GM21825 (cell line): Measurements from ENCODE around the gene INO80D.
"Not testable (repeated sequence)": the region's sequence is repeated elsewhere in the genome, so short reads cannot be mapped to it uniquely, and the experiment has no call there.

Experiments
- ATAC-seq: cut with Tn5 transposase; IDR thresholded peaks from one replicate; pipeline ENCODE4 v1.9.1; 2021; ENCODE audit warnings: mild to moderate bottlenecking, moderate library complexity; ENCODE audit not compliant: unreplicated experiment

Gene INO80D

DNA sequence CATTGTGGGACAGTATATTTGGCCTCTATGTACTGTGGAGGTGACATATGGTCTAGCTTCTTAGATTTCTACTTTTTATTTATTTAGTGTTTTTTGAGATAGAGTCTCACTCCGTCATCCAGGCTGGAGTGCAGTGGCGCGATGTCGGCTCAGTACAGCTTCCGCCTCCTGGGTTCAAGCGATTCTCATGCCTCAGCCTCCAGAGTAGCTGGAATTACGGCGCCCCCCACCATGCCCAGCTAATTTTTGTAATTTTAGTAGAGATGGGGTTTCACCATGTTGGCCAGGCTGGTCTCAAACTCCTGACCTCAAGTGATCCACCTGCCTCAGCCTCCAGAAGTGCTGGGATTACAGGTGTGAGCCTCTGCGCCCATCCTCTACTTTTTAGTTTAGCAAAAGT, 99.6 kb downstream of the INO80D start:
- ATAC-seq: not testable (repeated sequence)

DNA sequence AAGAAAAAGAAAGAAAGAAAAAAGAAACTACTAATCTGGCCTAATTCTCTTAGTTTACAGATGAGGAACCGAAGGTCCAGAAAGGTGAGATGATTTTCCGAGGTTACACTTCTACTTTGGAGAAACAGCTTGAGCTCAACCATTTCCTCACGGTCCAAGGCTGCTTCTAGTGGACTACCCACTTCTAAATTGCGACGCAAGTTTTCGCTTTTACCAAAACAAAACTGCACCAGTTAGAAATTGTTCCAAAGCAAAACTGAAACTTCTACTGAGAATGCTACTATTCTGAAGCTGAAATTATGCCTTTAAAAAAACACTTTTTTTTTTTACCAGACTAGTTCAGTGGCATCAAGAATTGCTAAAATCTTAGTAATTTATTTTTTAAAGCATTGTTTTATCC, 101.6 kb downstream of the INO80D start:
- ATAC-seq: peak; percentile 69

DNA sequence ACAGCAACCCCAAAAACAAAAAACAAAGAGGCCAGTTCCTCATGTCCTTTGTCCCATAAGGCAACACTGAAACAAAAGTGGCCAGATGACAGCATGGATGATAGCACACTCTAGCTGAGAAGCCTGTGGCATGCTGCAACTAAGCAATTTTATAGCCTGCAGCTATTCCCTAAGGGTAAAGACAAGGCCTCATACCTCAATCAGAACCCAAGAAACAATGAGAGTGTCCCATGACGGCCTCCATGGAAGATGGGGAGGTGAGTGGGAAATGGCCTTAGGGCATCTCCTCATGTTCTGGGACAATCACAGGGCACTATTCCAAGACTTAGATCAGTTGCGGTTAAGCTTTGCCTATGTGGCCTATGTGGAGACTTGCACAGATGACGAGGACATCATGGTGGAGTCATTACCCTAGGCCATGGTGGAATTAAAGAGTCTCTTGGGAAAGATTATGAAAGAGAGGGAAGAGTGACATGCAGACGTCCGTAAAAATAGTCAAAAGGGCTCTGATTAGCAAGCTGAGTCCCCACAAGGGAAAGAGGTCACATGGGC, 103.1 kb downstream of the INO80D start:
- no peak for ATAC-seq

DNA sequence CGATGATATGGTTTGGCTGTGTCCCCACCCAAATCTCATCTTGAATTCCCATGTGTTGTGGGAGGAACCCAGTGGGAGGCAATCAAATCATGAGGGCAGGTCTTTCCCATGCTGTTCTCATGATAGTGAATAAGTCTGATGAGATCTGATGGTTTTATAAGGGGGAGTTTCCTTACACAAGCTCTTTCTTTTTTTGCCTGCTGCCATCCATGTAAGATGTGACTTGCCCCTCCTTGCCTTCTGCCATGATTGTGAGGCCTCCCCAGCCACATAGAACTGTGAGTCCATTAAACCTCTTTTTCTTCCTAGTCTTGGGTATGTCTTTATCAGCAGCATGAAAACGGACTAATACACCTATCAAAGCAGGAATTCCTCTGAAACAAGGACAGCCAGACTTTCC, 107.2 kb downstream of the INO80D start:
- not testable (repeated sequence) for ATAC-seq

DNA sequence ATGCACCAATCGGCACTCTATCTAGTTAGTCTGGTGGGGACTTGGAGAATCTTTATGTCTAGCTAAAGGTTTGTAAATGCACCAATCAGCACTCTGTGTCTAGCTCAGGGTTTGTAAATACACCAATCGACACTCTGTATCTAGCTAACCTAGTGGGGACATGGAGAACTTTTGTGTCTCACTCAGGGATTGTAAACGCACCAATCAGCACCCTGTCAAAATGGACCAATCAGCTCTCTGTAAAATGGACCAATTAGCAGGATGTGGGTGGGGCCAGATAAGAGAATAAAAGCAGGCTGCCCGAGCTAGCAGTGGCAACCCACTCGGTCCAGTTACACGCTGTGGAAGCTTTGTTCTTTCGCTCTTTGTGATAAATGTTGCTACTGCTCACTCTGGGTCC, 108.3 kb downstream of the INO80D start:
- ATAC-seq: not testable (repeated sequence)

DNA sequence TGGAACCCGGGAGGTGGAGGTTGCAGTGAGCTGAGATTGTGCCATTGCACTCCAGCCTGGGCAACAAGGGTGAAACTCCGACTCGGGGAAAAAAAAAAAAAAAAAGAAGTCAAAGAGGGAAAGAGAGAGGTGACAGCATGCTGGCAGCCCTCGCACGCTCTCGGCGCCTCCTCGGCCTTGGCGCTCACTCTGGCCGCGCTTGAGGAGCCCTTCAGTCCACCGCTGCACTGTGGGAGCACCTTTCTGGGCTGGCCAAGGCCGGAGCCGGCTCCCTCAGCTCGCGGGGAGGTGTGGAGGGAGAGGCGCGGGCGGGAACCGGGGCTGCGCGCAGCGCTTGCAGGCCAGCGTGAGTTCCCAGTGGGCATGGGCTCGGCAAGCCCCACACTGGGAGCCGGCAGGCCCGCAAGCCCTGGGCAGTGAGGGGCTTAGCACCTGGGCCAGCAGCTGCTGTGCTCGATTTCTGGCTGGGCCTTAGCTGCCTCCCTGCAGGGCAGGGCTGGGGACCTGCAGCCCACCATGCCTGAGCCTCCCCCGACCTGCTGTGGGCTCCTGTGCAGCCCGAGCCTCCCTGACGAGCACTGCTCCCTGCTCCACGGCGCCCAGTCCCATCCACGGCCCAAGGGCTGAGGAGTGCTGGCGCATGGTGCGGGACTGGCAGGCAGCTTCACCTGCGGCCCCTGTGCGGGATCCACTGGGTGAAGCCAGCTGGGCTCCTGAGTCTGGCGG, 108.9 kb downstream of the INO80D start:
- ATAC-seq: not testable (repeated sequence)

DNA sequence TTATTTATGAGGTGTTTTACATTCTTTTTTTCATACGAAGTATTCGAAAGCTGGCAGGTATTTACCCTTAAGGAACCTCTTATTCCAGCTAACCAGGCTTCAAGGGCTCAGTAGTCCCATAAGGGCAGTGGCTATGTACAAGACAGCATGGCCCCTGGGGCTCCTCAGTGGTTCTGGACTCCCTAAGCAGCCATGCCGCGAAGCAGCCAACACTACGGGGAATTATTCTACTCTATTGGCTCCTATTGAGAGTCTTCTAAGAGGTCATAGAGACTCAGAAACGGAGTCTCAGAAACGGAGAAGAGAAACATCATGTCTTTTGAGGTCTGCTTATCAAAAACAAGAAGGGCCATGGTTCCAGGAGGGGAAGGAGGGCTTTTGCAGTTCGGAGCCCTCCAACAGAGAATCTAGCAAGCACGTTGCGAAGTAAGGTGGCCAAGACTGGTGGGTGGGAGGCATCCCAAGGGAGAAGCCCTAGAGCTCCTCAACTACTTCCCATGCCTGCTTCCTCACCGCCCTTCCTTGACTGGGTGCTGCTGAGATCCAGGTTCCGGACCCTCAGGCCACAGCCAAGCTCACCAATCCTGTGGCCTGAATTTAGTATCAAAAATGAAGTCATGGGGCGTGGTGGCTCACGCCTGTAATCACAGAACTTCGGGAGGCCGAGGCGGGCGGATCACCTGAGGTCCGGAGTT, 109.7 kb downstream of the INO80D start:
- no peak for ATAC-seq

DNA sequence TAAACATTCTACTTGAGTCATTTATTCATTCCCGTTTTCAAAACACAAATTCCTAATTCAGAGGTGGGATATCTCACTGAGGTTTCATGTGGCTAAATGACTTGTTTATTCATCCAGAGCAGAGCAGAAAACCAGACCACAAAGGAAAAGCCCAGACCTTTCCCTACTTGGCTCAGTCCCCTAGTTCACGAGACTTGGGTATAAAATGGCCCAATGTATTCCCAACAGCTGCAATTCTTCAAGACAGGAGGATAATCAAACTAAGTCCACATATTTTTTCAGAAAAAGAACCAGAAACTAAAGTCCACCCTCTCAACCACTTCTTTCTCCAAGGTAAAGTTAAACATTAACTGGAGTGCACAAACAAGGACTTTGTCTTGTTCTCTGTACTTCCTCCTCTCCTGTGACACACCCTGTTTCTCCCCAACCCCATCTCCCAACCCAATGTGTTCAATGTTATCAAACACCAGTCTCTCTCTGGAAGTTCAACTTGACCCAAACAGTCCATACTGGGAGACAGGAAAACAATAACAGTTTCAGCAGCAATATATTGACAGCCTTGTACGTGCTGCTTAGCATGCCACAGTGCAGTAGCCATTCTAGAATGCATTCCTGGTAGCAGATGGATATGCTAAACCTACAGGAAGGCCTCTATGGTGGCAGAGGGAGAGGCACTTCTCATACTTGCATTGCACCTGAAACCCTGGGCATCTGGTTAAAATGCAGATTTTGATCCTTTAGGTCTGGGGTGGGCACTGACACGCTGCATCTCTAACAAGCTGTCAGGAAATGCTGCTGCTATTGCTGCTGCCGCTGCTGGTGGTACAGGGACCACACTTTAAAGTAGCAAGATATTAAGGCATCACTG, 110.7 kb downstream of the INO80D start:
- peak; percentile 94 for ATAC-seq

DNA sequence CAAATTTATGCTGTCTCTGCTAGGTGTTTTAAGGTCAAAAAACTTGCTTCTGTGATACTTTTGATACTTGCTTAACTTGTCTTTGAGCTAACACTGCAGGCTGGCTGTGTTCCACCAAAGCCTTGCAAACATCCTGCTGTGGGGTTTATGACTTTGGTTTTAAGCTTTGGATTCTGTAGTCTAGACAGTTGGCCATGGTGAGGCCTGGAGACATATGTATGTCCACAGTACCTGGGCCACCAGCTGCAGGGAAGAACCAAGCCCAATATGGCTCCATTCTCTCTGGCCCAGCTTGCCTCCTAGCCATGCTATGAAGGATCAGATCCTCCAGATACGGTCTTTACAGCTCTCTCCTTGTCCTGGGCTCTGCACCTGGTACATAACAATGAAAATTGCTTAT, 113.9 kb downstream of the INO80D start:
- ATAC-seq: no peak

DNA sequence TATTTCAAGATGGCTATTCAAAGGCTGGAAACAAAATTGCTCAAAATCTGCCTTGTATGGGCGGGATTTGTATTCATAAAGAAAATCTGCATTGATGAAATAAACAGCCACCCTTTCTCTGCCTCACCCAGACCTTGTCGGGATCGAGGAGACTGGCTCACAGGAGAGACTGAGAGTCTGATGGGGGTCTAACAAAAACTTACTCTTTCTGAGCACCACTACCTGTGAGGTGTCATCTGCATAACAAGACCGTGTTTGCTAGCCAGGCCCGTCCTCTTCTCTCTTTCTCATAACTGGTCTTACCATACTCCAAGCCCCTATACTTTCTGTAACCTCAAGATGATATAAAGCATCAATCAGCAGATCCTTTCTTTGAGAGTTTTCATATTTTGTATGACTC, 115.6 kb downstream of the INO80D start:
- no peak for ATAC-seq

DNA sequence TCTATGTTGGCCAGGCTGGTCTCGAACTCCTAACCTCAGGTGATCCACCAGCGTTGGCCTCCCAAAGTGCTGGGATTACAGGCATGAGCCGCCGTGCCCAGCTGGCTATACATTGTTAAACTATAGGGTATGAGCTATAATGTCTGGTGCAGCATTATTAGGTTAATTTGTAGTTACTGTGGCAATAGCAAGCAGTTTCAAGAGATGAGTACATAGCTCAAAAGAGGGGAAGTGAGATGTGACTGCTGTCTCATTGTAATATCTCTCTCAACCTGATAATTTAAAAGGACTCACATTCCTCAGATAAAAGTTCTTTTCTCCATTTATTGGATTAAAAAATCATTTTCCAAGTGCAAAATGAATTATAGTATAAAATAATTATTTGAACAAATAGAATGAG, 116.4 kb downstream of the INO80D start:
- ATAC-seq: peak; percentile 72

DNA sequence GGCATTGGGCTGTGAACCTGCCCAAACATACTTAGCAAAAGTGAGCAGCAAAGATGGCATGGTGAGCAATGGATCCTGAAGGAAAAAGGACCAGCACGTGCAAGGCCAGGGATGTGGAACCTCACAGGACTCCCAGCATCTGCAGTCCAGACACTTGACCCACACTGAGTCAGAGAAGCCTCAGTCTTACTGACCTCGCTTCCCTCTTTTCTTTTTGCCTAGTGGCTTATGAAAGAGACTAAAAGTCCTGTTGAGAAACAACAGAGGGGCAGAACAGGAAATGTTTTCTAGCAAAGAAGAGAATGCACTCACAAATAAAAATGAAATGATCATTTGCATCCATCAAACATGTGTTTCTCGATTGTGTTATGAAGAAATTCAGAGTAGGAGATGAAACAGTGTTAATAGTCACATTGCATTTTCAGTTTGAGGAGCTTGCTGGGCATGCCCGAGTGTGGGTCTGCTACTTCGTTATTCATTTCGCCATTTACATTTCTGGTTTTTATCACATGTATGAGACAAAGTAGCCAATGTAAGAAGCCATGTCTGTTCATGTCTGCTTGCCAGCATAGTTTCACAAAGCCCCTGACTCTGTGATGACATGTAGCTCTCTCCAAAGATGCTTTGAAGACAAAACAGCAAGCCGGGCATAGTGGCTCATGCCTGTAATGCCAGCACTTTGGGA, 118.4 kb downstream of the INO80D start:
- ATAC-seq: no peak

DNA sequence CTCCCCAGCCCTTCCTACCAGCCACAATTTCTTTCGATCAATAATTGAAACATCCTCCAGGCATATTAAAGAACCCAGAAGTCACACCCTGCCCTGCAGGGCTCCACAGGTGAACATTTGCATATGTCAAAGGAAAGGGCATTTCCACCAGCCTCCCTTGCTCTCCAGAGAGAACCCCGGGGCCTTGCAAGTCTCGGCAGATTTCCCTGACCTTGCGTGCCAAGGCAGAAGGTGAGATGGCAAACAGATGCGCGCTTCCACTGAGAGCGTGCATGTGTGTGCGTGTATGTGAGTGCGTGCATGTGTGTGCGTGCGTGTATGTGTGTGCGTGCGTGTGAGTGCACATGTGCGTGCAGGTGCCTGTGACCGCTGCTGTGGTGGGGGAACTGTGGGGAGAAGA, 120.3 kb downstream of the INO80D start:
- no peak for ATAC-seq

DNA sequence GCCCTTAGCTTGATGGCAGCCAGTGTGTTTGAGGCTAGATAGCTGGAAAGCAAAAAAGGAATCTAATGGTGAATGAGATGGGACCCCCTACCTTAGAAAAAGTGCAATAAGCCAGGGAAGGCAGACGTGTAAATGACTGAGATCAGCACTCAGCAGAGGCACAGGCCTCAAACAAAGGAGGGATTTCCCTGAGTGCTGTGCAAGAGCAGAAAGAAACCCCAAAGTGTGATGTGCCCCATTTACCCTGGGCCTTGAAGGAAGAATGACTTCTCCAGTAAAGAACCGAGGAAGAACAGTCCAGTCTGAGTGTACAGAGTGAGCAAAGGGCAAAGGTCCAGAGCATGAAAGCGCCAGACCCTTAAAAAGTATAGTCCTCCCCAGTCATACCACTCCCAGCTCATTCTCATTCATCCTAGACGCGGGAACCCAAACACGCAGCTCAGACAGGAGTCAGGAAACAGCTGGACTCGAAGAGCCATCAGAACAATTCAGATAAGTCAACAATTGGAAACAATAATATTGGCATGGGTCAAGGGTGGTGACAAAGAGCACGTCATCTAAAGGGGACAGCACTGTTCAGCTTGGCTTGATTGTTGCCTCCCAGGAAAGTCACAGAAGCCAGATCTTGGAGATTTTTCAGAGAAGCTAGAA, 121.7 kb downstream of the INO80D start:
- no peak for ATAC-seq

DNA sequence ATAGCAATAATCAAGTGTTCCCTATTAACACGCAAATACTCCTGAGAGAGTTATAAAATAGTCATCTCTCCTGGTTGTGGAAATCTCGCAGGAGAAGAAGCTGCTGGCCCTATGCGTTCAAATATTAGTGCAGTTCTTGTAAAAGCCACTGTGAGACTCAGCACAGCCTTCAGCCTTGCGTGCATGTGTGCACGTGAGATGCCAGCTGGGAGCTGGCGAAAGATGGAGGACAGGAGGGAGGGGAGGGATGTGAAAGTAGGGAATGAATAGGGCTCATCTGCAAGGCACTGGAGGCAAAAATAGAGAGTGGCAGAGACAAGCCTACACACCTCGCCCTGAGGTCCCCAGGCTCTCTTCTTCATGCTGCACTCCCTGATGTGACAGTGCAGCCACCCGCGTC, 126.5 kb downstream of the INO80D start:
- ATAC-seq: no peak

DNA sequence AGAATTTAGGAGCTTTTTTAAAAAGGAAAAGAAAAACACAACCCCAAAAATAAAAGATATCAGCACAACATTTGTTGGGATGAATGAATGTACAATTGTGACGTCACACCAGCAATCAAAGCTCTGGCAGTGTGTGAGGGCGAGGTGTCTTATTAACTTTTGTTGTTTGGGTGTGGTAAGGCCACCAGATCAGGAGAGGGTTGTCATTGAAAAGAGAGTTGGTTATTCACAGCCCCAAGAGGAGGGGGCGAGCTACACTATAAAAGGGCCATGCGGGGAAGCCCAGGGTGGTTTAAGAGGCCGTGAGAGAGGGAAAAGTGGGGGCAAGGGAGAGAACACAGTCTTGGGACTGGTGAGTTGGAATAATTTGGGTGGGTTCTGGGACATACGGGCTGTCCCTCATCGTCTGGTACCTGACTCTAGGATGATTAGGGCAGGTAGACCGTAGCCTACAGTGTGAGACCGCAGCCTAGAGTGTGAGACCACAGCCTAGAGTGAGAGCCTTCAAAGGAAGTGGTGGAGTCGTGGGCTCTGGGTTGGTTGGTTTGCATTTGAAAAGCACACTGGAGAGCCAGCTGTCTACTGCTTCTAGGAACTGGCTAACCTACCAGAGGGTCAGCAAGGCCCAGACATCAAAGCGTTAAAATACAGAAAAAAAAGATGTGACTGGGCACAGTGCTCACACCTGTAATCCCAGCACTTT, 128.4 kb downstream of the INO80D start:
- no peak for ATAC-seq

DNA sequence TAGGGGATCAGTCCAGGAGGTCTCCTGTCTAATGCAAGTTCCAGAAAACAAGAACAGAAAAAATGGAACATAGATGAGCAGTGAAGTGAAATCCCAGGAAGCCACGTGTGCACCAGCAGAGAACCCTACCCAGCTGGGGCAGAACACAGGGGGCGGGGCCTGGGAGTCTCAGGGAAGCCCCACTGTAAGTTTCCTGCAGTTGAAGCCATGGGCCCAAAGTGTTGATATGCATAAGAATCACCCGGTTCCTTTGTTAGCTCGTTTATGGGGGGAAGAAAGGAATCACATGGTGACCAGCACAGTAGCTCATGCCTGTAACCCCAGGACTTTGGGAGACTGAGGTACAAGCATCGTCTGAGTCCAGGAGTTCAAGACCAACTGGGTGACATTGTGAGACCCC, 131.3 kb downstream of the INO80D start:
- no peak for ATAC-seq

DNA sequence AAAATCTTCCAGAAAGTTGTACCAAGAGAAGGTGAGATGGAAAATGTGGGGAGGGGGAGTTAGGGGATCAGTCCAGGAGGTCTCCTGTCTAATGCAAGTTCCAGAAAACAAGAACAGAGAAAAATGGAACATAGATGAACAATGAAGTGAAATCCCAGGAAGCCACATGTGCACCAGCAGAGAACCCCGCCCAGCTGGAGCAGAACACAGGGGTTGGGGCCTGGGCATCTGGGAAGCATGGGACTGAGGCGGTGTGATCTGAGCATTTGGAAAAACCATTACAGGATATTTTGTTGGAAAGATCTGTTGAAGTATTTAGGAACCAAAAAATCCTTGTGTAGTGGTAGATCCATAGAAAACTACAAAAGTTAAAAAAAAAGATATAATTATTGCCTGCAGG, 133.7 kb downstream of the INO80D start:
- no peak for ATAC-seq

DNA sequence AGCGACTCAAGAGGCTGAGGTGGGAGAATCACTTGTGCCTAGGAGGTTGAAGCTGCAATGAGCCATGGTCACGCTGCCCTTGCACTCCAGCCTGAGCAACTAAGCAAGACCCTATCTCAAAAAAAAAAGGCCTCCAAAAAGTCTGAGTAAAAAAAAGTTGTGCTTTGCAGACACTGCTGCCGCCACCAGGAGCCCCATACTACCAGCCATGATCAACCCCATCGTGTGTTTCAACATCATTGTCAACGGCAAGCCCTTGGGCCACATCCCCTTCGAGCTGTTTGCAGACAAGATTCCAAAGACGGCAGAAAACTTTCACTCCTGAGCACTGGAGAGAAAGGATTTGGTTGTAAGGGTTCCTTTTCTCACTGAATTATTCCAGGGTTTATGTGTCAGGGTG, 137.1 kb downstream of the INO80D start:
- no peak for ATAC-seq

DNA sequence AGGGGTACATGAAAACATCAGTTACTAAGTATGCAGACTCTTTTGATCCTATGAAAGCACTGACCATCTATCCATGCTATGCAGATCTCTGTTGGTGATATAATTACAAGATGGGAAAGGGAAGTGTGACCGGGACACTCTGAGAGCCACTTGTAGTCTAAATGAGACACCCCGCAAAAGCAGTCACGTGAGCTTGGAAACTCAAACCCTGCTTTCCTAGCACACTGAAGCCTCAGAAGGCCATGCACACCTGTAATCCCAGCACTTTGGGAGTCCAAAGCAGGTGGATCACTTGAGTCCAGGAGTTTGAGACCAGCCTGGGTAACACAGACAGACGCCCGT, 137.5 kb downstream of the INO80D start:
- ATAC-seq: no peak
